Measurements from ENCODE around the gene NEU3.
"Not testable (repeated sequence)": the region's sequence is repeated elsewhere in the genome, so short reads cannot be mapped to it uniquely, and the experiment has no call there.

NEU3 gene

DNA sequence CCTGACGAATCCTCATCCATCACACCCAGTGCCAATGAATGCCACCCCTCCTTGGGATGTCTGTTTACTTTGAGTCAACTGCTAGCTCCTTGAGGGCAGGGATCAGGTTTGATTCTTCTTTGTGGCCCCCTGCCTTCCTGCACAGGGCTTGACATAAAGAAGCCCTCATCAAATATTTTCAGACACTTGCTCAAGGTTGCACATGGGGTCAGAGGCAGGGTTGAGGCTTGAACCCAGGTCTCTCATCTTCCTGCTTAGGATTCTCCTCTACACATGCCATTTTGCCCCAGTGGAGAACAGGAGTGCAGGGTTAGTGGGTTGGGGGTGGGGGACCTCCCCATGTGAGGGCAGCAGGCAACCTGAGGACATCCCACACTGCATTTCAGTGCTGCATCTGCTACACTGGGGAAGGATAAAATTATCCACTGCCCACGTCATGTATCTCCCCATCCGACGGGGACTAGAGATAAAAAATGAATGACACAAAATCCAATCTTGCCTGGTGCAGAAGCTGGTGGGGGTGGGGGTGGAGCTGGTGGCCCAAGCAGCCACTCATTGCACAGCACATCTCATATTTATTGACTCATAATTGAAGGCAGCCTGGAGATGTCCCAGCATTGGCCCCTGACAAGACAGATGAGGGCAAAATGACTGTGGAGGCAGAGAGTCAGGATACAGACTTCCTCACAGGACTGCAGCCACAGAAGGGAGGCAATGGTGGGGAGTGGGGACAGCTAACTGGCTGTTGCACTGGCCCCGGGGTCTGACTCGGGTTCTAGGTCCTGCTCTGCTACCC is 41.3 kb downstream of the NEU3 start:
- DNase-seq (ENCODE audit: low read depth in 3 of 3): no peak

DNA sequence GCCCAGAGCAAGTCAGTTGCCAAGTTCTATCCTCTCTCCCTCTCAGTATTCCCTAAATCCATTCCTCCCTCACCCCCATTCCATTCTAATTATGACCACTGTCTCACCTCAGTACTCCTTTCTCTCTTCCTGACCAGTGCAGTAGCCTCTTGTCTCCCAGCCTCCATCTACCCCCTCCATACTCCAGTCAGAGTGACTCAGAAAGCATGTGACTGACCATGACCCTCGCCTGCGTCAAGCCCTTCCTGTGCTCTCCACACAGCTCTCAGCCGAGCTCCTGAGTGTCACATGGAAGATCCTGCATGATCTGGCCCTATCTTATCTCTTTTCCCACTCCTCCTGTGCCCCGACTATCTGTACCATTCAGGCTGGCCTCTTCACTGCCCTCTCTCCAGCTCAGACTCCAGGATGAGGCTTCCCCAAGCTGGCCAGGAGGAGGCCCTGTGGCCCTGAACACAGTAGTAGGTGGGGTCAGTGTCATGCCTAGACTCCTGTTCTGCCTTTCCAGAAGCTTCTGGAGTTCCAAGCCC is 42.6 kb downstream of the NEU3 start:
- DNase-seq (ENCODE audit: low read depth in 3 of 3): no peak

DNA sequence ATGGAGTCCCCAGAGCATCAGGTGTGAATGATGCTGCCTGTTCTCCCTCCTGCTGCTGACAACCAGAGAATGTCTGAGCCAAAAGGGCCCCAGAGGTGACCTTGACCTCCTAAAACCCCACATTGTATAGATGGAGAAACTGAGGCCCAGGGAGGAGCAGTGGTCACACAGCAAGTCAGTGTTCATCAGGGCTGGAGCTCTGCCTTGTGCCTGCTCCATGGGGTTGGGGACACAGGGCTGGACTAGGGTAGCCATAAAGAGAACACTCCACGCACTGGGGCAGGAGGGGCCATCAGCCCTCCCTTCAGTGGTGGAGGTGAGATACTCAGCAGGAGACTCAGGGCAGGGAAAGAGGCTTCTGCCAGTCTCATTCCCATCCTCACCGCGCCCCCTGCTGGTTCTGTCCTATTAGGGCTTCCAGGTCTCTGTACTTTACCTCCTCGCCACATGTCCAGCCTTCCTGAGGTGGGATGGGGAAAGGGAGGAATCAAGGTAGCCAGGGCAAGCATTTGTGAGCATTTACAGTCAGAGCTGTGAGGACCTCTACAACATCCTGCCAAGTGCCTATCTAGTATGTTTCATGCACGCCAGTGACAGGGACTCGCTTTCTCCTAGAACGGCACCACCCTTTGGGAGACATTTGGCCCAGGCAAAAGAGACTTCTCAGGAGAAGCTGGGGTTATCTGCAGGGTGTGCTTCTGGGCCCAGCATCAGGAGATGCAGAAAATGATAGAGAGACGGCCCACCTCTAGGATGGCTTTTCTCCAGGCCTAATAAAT is 43.2 kb downstream of the NEU3 start:
- peak; percentile 25 to 75 (median 45) for DNase-seq (ENCODE audit: low read depth in 3 of 3)

DNA sequence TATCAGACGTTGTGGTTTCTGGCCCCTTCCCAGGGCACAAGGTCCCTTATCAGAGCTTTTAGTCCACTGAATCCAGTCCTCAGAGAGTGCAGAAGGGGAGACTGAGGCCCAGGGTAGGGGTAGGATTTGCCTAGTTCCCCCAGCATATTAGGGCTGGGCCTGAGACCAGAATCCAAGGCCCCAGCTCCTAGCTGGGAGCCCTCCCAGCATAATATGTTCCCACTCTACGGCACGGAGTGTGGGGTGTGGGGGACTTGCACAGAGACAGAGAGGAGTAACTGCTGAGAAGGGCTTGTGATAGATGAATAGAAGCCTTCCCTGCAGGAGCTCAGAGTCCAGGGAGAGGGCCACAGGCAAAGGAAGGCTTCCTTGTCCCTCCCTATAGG is 43.8 kb downstream of the NEU3 start:
- no peak for DNase-seq (ENCODE audit: low read depth in 3 of 3)

DNA sequence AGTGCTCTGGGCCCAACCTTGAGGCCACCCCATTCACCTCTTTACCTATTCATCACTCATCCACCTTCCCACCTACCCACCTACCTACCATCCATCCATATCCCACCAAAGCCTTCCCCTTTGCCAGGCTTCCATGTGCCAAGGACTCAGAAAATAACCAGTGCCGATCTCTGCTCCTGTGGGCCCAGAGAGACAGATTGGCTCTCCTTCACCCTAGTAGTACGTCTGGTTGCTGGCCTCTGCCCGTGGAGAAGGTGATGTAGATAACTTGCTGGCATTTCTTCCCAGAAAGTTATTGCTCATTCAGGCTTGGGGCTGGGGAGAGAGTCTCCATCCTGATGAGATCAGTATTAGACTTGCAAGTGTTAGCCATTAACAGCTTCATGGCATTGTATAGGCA is 45.2 kb downstream of the NEU3 start:
- DNase-seq (ENCODE audit: low read depth in 3 of 3): no peak

DNA sequence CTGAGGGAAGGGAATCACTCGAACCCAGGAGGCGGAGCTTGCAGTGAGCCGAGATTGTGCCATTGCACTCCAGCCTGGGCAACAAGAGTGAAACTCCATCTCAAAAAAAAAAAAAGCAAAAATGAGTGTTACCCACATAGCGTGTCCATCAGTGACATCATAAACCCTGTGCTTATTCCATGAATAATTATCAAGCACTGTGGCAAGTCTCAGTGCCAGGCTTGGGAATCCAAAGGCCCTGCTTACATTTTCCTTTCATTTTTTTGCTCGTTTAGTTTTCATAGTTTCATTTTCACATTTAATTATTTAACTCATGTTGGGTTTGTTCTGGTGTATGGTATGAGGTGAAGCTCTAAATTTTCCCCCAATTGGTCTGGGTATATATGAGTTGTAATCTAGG is 46.5 kb downstream of the NEU3 start:
- no peak for DNase-seq (ENCODE audit: low read depth in 3 of 3)

DNA sequence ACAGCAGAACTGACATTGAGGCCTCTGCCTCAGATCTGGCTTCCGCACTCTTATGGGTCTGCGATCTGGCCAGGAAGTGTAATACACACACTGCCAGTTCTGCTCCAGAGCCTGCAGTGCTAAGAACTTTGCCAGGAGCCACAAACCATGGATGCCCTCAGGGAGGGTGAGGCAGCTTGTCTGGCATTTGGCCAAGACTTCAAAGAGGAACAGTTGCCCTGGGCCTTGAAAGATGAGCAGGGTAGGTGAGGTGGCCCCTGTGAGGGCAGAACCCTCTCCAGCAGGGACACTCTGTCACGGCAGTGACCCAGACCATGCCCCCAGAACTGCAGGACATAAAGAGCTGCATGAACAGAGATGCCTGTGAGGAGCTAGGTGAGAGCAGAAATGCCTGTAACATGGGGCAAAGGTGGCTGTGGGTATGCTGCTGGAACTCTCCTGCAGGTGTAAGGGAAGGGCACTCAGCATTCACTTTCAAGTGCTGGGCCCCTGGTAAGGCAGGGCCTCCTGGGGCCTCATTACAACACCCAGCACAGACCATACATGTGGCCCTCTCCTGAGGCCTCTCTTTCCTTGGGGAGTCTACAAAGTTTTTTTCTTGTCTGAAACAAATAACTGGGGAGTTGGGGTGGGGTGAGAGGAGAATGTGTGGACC is 47.3 kb downstream of the NEU3 start:
- no peak for DNase-seq (ENCODE audit: low read depth in 3 of 3)

DNA sequence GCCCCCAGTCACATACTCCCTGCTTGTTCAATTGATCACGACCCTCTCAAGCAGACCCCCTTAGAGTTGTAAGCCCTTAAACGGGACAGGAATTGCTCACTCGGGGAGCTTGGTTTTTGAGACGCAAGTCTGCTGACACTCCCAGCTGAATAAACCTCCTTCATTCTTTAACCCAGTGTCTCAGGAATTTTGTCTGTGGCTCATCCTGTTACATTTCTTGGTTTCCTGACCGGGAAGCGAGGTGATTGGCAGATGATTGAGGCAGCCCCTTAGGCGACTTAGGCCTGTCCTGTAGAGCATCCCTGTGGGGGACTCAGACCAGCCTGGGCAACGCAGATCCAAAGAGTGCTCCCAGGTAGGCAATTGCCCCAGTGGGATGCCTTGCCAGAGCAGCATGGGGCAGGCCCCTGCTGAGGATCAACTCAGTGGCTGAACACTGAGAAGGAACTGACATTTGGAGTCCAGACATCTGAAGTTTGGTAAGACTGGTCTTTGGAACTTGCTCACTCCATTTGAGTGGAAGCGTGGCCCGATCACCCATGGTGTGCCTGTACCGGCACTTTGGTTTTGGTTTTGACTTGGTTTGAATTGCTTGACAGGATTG is 51.5 kb downstream of the NEU3 start:
- DNase-seq (ENCODE audit: low read depth in 3 of 3): no peak

DNA sequence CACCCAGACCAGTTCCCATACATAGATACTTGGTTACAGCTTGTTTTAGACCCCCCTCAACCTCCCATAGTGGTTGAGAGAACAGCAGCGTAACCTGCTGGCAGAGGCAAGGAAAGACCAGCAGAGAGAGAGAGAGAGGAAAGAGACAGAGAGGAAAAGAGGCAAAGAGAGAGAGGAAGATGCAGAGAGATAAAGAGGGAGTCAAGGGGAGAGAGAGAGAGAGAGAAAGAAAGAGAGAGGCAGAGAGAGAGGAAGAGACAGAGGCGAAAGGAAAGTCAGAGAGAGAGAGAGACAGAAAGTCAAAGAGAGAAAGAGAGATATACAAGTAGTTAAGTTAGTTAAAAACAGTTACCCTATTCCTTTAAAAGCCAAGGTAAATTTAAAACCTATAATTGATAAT is 52.5 kb downstream of the NEU3 start:
- DNase-seq (ENCODE audit: low read depth in 3 of 3): no peak

DNA sequence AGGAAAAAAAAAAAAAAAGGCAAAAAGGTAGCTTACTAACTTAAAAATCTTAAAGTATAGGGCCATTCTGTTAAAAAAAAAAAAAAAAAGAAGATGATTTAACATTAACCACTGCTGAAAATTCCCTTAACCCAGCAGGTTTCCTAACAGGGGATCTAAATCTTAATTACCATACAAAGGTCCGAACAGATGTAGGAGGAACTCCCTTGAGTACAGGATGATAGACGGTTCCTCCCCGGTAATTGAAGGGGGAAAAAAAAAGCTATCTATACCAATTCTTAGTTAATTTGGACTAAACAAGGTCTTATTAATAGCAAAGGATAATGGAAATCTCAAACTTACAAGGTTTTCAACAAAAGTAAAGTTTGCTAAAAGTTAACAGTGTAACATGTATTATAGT is 53.1 kb downstream of the NEU3 start:
- not testable (repeated sequence) for DNase-seq (ENCODE audit: low read depth in 3 of 3)

DNA sequence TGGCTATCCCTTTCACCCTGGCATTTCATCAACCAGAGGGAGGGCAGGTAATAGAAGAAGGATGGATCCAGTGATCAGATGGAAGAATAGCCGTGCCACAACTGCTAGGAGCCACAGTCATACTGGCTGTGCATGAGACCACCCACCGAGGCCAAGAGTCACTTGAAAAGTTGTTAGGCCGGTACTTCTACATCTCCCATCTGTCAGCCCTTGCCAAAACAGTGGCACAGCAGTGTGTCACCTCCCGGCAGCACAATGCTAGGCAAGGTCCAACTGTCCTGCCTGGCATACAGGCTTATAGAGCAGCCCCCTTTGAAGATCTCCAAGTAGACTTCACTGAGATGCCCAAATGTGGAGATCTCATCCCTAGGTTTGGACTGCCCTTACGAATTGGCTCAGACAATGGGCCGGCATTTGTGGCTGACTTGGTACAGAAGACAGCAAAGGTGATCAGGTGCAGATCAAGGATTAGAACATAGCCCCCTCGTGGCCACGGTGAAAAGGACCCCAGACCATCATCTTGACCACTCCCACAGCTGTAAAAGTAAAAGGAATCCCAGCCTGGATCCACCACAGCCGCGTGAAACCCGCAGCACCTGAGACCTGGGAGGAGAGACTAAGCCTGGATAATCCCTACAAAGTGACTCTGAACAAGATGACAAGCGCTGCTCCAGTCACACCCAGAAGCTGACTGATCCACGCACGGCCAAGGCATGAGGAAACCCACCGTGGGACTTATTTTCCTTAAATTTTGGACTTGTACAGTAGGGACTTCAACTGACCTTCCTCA is 55.8 kb downstream of the NEU3 start:
- not testable (repeated sequence) for DNase-seq (ENCODE audit: low read depth in 3 of 3)

DNA sequence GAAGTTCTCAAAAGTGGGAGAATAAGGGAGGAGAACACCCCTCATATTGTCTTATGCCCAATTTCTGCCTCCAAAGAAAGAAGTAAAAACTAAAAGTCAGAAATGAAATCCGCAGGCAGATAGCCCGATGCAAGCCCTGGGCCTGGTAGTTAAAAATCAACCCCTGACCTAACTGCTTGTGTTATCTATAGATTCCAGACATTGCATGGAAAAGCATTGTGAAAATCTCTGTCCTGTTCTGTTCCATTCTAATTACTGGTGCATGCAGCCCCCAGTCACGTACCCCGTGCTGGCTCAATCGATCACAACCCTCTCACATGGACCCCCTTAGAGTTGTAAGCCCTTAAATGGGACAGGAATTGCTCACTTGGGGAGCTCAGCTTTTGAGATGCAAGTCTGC is 57.9 kb downstream of the NEU3 start:
- not testable (repeated sequence) for DNase-seq (ENCODE audit: low read depth in 3 of 3)

DNA sequence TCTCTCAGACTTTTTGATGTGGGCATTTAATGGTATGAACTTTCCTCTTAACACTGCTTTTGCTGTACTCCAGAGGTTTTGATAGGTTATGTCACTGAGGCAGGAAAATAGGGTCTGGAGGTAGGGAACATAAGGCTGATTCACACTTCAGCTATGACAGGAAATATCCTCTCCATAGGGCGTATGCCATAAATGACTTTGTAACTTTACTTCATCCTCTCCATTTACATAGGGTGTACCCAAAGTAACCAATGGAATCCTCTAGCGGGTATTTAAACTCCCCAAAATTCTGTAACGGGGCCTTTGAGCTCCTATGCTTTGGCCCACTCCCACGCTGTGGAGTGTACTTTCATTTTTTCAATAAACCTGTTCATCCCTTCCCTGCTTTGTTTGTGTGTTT is 58.5 kb downstream of the NEU3 start:
- no peak for DNase-seq (ENCODE audit: low read depth in 3 of 3)

DNA sequence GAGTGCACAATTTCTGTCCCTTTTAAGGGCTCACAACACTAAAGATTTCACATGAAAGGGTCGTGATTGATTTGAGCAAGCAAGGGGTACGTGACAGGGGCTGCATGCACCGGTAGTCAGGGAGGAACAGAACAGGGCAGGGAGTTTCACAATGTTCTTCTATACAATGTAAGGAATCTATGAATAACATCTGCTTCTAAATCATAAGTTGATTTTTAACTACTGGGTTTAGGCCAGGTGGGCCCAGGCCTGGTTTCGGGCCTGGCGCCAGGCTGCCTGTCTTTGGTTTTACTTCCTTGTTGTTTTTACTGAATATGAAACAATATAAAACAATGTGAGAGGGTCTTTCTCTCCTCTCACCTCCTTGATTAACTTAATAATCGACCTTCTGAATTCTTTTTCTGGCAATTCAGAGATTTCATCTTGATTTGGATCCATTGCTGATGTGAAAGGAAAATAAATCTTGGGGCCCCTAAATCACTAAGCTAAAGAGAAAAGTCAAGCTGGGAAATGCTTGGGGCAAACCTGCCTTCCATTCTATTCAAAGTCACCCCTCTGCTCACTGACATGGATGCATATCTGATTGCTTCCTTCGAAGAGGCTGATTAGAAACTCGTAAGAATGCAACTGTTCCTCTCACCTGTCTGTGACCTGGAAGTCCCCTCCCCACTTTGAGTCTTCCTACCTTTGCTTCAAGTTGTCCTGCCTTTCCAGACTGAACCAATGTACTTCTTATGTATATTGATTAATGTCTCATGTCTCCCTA is 61.0 kb downstream of the NEU3 start:
- not testable (repeated sequence) for DNase-seq (ENCODE audit: low read depth in 3 of 3)

DNA sequence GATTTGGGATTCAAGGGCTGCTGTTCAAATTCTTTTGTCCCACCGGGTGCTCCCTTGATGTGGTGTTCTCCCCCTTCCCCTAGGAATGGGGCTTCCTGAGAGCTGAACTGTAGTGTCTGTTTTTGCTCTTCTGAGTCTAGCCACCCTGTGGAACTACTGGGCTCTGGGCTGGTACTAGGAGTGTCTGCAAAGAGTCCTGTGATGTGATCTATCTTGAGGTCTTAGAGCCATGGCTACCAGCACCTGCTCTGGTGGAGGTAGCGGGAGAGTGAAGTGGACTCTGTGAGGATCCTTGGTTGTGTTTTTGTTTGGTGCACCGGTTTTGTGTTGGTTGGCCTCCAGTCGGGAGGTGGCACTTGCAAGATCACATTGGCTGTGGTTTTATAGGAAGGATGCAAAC is 61.8 kb downstream of the NEU3 start:
- DNase-seq (ENCODE audit: low read depth in 3 of 3): no peak

DNA sequence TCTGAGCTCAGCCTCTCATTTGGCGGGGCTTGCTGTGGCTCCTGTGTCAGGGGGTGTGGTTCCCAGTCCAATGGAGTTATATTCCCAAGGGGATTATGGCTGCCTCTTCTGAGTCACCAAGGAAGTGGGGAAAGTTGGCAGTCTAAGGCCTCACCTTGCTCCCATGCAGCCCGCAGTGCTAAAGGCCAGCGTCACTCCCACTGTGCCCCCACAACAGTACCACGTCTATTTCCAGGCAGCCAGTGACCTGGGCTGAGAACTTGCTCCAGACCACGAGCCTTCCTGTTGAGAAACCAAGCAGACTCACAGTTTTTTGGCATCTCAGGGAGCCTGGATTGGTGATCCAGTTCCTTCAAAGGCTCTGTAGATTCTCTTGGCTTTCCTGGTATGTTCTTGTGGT is 62.3 kb downstream of the NEU3 start:
- DNase-seq (ENCODE audit: low read depth in 3 of 3): no peak

DNA sequence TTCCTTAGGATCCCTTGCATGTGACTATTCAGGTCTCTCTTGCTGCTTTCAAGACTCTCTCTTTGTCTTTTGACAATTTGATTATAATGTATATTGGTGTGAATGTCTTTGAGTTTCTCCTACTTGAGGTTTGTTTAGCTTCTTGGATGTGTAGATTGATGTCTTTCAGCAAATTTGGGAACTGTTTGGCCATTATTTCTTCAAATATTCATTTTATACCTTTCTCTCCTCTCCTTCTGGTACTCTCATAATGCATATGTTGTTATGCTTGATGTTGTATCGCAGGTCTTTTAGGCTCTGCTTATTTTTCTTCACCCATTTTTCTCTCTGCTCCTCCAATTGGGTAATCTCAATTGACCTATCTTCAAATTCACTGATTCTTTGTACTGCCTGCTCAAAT is 63.7 kb downstream of the NEU3 start:
- DNase-seq (ENCODE audit: low read depth in 3 of 3): no peak

DNA sequence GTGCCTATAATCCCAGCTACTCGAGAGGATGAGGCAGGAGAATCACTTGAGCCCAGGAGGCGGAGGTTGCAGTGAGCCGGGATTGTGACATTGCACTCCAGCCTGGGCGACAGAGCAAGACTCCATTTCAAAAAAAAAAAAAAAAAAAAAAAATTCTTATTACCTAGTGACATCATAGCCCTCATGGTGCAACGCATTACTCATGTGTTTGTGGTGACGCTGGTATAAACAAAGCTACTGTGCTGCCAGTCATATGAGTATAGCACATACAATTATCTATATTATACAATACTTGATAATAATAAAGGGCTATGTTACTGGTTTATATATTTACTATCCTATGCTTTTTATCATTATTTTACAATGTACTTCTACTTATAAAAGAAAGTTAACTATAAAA is 66.8 kb downstream of the NEU3 start:
- no peak for DNase-seq (ENCODE audit: low read depth in 3 of 3)

DNA sequence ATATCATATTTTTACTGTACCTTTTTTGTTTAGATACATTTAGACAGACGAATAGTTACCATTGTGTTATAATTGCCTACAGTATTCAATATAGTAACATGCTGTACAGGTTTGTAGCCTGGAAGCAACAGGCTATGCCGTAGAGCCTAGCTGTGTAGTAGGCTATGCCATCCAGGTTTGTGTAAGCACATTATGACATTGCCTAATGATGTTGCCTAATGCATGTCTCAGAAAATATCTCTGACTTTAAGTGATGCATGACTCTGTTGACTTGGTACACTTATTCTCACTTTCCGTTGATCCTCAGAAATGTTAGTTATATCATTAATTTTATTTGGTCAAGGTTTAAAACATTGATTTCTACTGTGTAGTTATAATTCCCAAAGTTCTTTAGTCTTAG is 68.1 kb downstream of the NEU3 start:
- DNase-seq (ENCODE audit: low read depth in 3 of 3): no peak

DNA sequence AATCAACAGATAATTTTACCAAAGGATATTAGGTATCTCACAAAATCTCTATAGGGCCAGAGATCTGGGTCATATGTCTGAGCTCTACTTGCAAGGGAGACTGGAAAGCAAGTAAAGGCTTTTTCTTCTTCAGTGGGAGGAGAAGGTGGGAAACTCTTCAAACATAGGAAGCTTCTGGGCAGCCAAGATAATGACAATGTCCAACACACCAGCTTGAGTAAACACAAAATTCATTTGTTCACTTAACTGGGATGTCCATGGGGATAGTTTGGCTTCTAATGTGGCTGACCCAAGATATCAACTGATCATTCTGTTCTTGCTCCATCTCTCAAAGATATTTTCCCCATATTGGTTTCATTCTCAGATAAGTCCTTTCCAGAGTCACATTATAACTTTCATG is 70.6 kb downstream of the NEU3 start:
- no peak for DNase-seq (ENCODE audit: low read depth in 3 of 3)

Measured in stimulated activated CD4-positive, alpha-beta T cell treated with anti-CD3 and anti-CD28 coated beads, TNF-alpha, amount 100 ng/mL, for 48 hours (primary cell).